Measurements from ENCODE around the gene HS6ST2.

- no peak for TF ChIP-seq RAD21 (IDR thresholded peaks at IDR 0.05; ENCODE audit: low read depth)
- TF ChIP-seq CTCF (IDR thresholded peaks at IDR 0.05 in 2 of 3, conservative IDR thresholded peaks at IDR 0.05 in 1 of 3; ENCODE audit: borderline replicate concordance in 1 of 3, insufficient read depth in 1 of 3, low read depth in 2 of 3, low read length in 2 of 3), result no peak
- TF ChIP-seq ZFX (IDR thresholded peaks at IDR 0.05), result no peak
- TF ChIP-seq JUND (IDR thresholded peaks at IDR 0.05), result no peak
- no peak for TF ChIP-seq REST (IDR thresholded peaks at IDR 0.05; ENCODE audit: low read depth)
- TF ChIP-seq MAX (IDR thresholded peaks at IDR 0.05), result no peak
- no peak for TF ChIP-seq SP1 (IDR thresholded peaks at IDR 0.05; ENCODE audit: low read depth)
- no peak for TF ChIP-seq FOSL1 (IDR thresholded peaks at IDR 0.05; ENCODE audit: low read depth)
These were observed 120.5 kb downstream of the HS6ST2 start for GRCh38 chrX:132837967-132838366.

Data from HCT116 (cell line).